Neural cell (in vitro differentiated cells): ENCODE measurements around the gene ANKRD60. TPM values are rescaled to one million over a fixed set of nuclear protein-coding genes. Genes with fewer than 3 reads are reported as not detected.

Experiments
- H2AFZ ChIP-seq: fragments of 200-600, 300-800 bp; sonication (generic), shearing (Covaris generic); 2 replicates; pipeline ENCODE4 v1.6.0; 2014; ENCODE audit warnings: low read depth, mild to moderate bottlenecking, antibody characterized with exemption, low read length, moderate library complexity
- H3F3A ChIP-seq: fragments of 200-600 bp; shearing (Covaris generic); 2 replicates; pipeline ENCODE4 v1.6.1; 2016; ENCODE audit warnings: mild to moderate bottlenecking, moderate library complexity, mixed read lengths, antibody characterized with exemption, low read length; ENCODE audit not compliant: insufficient read depth, poor library complexity, severe bottlenecking
- H3K27ac ChIP-seq: fragments of 200-600, 300-800 bp; sonication (generic), shearing (Covaris generic); 2 replicates; pipeline ENCODE4 v1.5.1; 2014; ENCODE audit warnings: mild to moderate bottlenecking, low read length, moderate library complexity
- H3K27me3 ChIP-seq: fragments of 300-800, 200-600 bp; sonication (generic), shearing (Covaris generic); 2 replicates; pipeline ENCODE4 v1.6.0; 2014; ENCODE audit warnings: mild to moderate bottlenecking, low read depth, low read length, moderate library complexity; ENCODE audit not compliant: insufficient read depth
- H3K36me3 ChIP-seq: fragments of 300-800, 200-600 bp; sonication (generic), shearing (Covaris generic); 2 replicates; pipeline ENCODE4 v1.5.1; 2014; ENCODE audit warnings: mild to moderate bottlenecking, antibody characterized with exemption, low read length, moderate library complexity; ENCODE audit not compliant: insufficient read depth
- H3K4me2 ChIP-seq: fragments of 300-800, 200-600 bp; sonication (generic), shearing (Covaris generic); 2 replicates; pipeline ENCODE4 v1.6.0; 2014; ENCODE audit warnings: mild to moderate bottlenecking, low read length
- H3K4me3 ChIP-seq: fragments of 300-800, 200-600 bp; sonication (generic), shearing (Covaris generic); 2 replicates; pipeline ENCODE4 v1.5.1; 2014; ENCODE audit warnings: mild to moderate bottlenecking, low read length, moderate library complexity
- H3K79me2 ChIP-seq: fragments of 200-600 bp; shearing (Covaris generic); replicated peaks from 2 replicates; pipeline ENCODE4 v1.6.0; 2014; ENCODE audit warnings: mild to moderate bottlenecking, low read length, moderate library complexity; ENCODE audit not compliant: insufficient read depth
- H3K9ac ChIP-seq: fragments of 300-800, 200-600 bp; sonication (generic), shearing (Covaris generic); 2 replicates; pipeline ENCODE4 v1.6.1; 2016; ENCODE audit warnings: mild to moderate bottlenecking, low read length, mixed read lengths
- H3K9me2 ChIP-seq: fragments of 200-600 bp; shearing (Covaris generic); 2 replicates; pipeline ENCODE4 v1.6.1; 2016; ENCODE audit warnings: mild to moderate bottlenecking, low read length, mixed read lengths; ENCODE audit not compliant: insufficient read depth
- H3K9me3 ChIP-seq: fragments of 200-600, 300-800 bp; sonication (generic), shearing (Covaris generic); 2 replicates; pipeline ENCODE4 v1.6.1; 2016; ENCODE audit warnings: mild to moderate bottlenecking, mixed run types, low read length, moderate library complexity, mixed read lengths
- H4K20me1 ChIP-seq: fragments of 200-600 bp; shearing (Covaris generic); 2 replicates; pipeline ENCODE4 v1.6.1; 2016; ENCODE audit warnings: mild to moderate bottlenecking, mixed run types; ENCODE audit not compliant: insufficient read depth
- CTCF ChIP-seq: fragments of 450-650 bp; IDR thresholded peaks from 2 replicates; pipeline ENCODE4 v1.5.1; 2014; ENCODE audit warnings: antibody characterized with exemption, mild to moderate bottlenecking, moderate library complexity; ENCODE audit not compliant: poor library complexity, severe bottlenecking
- EP300 ChIP-seq: fragments of 450-650 bp; conservative IDR thresholded peaks from 2 replicates; pipeline ENCODE4 v1.6.1; 2014; ENCODE audit warnings: antibody characterized with exemption, mild to moderate bottlenecking, moderate library complexity; ENCODE audit not compliant: poor library complexity, severe bottlenecking
- EZH2 ChIP-seq: fragments of 200-600, 300-800 bp; shearing (Covaris generic), sonication (generic); IDR thresholded peaks from 2 replicates; pipeline ENCODE4 v1.6.1; 2014; ENCODE audit warnings: antibody characterized with exemption, low read length, borderline replicate concordance, mild to moderate bottlenecking; ENCODE audit not compliant: insufficient read depth, poor library complexity, severe bottlenecking
- MXI1 ChIP-seq: fragments of 450-650 bp; conservative IDR thresholded peaks from 2 replicates; pipeline ENCODE4 v1.6.1; 2014; ENCODE audit warnings: antibody characterized with exemption, mild to moderate bottlenecking; ENCODE audit not compliant: poor library complexity, severe bottlenecking
- POLR2AphosphoS5 ChIP-seq: IDR thresholded peaks from 2 replicates; pipeline ENCODE4 v1.6.1; 2012
- RAD21 ChIP-seq: fragments of 450-650 bp; conservative IDR thresholded peaks from 2 replicates; pipeline ENCODE4 v1.6.1; 2014; ENCODE audit warnings: antibody characterized with exemption, mild to moderate bottlenecking, moderate library complexity
- SMC3 ChIP-seq: fragments of 450-650 bp; conservative IDR thresholded peaks from 2 replicates; pipeline ENCODE4 v1.6.1; 2014; ENCODE audit warnings: antibody characterized with exemption, mild to moderate bottlenecking, moderate library complexity; ENCODE audit not compliant: poor library complexity
- TAF1 ChIP-seq: IDR thresholded peaks from 2 replicates; pipeline ENCODE4 v1.6.1; 2012; ENCODE audit warnings: low read depth
- polyA plus RNA-seq: library from polyadenylated mRNA; depleted of rRNA; stranded (reverse); fragments of >200 nt; gene quantifications from 2 replicates; pipeline ENCODE4 v1.2.3, GENCODE V29; 2014
- TF ChIP-seq, protein P1 (sequence below): IDR thresholded peaks from 2 replicates; pipeline ENCODE4 v1.6.1; 2012; ENCODE audit warnings: borderline replicate concordance

ANKRD60 gene
- polyA plus RNA-seq, 1 donor from 2014 or later: not detected

DNA sequence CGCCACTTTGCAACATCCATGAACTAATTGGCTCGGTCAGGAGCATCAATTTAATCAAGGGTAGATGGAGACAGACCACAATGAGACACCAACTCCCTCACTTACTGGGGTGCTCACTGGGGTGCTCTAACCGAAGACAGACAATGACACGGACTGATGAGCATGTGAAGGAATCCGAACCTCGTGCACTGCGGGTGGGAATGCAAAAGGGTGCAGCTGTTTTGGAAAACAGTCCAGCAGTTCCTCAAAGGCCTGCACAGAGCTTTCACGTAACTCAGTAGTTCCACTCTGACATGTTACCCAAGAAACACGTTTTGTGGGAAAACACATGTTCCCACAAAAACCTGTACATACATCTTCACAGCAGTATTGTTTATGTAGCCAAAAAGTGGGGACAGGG is 26.8 kb downstream of the ANKRD60 start:
- no peaks in the 10 kb centered on the region for H3K79me2 ChIP-seq
- TF ChIP-seq EZH2 (no peak), SMC3 (no peak), CTCF (no peak), EP300 (no peak), MXI1 (no peak), RAD21 (no peak), POLR2AphosphoS5 (no peak), TAF1 (no peak)
- TF ChIP-seq, protein P1, sequence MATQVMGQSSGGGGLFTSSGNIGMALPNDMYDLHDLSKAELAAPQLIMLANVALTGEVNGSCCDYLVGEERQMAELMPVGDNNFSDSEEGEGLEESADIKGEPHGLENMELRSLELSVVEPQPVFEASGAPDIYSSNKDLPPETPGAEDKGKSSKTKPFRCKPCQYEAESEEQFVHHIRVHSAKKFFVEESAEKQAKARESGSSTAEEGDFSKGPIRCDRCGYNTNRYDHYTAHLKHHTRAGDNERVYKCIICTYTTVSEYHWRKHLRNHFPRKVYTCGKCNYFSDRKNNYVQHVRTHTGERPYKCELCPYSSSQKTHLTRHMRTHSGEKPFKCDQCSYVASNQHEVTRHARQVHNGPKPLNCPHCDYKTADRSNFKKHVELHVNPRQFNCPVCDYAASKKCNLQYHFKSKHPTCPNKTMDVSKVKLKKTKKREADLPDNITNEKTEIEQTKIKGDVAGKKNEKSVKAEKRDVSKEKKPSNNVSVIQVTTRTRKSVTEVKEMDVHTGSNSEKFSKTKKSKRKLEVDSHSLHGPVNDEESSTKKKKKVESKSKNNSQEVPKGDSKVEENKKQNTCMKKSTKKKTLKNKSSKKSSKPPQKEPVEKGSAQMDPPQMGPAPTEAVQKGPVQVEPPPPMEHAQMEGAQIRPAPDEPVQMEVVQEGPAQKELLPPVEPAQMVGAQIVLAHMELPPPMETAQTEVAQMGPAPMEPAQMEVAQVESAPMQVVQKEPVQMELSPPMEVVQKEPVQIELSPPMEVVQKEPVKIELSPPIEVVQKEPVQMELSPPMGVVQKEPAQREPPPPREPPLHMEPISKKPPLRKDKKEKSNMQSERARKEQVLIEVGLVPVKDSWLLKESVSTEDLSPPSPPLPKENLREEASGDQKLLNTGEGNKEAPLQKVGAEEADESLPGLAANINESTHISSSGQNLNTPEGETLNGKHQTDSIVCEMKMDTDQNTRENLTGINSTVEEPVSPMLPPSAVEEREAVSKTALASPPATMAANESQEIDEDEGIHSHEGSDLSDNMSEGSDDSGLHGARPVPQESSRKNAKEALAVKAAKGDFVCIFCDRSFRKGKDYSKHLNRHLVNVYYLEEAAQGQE: no peak
- H3K9ac ChIP-seq: no peak overlapping the region
- H3K4me2 ChIP-seq: no peak overlapping the region
- H3K9me2 ChIP-seq: no peaks in the 10 kb centered on the region
- H4K20me1 ChIP-seq: no peaks in the 10 kb centered on the region
- H2AFZ ChIP-seq: no peak overlapping the region
- H3F3A ChIP-seq: no peaks in the 10 kb centered on the region
- H3K27me3 ChIP-seq: no peaks in the 10 kb centered on the region
- H3K9me3 ChIP-seq: no peaks in the 10 kb centered on the region
- H3K27ac ChIP-seq: no peak overlapping the region
- H3K4me3 ChIP-seq: no peak overlapping the region
- H3K36me3 ChIP-seq: no peaks in the 10 kb centered on the region

DNA sequence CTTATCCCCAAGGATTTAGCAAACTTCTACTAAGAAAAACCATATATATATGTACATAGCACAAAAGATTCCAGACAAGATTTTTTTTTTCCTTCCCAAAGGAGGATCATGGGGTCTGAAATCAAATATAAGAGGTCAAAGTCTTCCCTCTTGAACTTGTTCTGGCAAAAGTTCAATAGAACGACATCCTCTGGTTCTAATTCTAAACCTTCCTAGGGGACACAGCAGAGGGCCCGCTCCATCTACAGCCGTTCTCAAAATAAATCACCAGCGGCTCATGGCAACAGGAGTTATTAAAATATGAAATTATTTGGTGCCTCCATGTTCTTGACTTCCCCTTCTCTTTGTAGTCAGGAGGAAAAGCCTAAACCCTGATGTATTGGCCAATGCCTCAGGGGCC is 29.0 kb downstream of the ANKRD60 start:
- H3F3A ChIP-seq: no peaks in the 10 kb centered on the region
- no peak overlapping the region for H3K27ac ChIP-seq
- no peaks in the 10 kb centered on the region for H3K36me3 ChIP-seq
- no peaks in the 10 kb centered on the region for H3K79me2 ChIP-seq
- H3K4me3 ChIP-seq: no peak overlapping the region
- no peak overlapping the region for H3K4me2 ChIP-seq
- H3K9ac ChIP-seq: no peak overlapping the region
- H4K20me1 ChIP-seq: no peaks in the 10 kb centered on the region
- no peaks in the 10 kb centered on the region for H3K27me3 ChIP-seq
- no peak for TF ChIP-seq CTCF
- TF ChIP-seq EP300: no peak
- no peak for TF ChIP-seq POLR2AphosphoS5
- TF ChIP-seq SMC3: no peak
- no peak for TF ChIP-seq MXI1
- TF ChIP-seq RAD21: no peak
- TF ChIP-seq TAF1: no peak
- TF ChIP-seq, protein P1: no peak
- no peak for TF ChIP-seq EZH2
- no peak overlapping the region for H2AFZ ChIP-seq
- no peaks in the 10 kb centered on the region for H3K9me3 ChIP-seq
- no peaks in the 10 kb centered on the region for H3K9me2 ChIP-seq
